GM12878 (cell line): ENCODE results near the gene SNRPN. TPM values are rescaled to one million over a fixed set of nuclear protein-coding genes. Genes with fewer than 3 reads are reported as not detected.

Source experiments
- ATAC-seq: fragments of 200-7000 bp; cut with Tn5 transposase; 3 replicates; pipeline ENCODE4 v1.9.1; 2020; ENCODE audit warnings: mild to moderate bottlenecking, moderate library complexity
- BruUV-seq: library from RNA; stranded (reverse); fragments of 400-500 nt; replicated peaks from 2 replicates; lab custom pipeline; 2021; lab: Mats Ljungman, UMichigan
- CTCF ChIA-PET: fragments of 300-600 bp; sonication (Branson Sonifier 250); formaldehyde crosslinking; extraction: SDS; loops from one replicate; lab custom pipeline; 2021; ENCODE audit warnings: inconsistent platforms; lab: Yijun Ruan, JAX
- POLR2A ChIA-PET: fragments of 350-600 bp; formaldehyde crosslinking; extraction: SDS; loops from one replicate; lab custom pipeline; 2021; ENCODE audit warnings: inconsistent platforms; lab: Charles Lee
- RAD21 ChIA-PET: fragments of 300-600 bp; sonication (Branson Sonifier 250); formaldehyde crosslinking; loops from one replicate; lab custom pipeline; 2023; ENCODE audit warnings: antibody characterized with exemption; ENCODE audit not compliant: unreplicated experiment; lab: Charles Lee
- SMC1A ChIA-PET: fragments of 300-600 bp; sonication (Branson Sonifier 250); formaldehyde crosslinking; loops from one replicate; lab custom pipeline; 2023; ENCODE audit not compliant: unreplicated experiment, uncharacterized antibody; lab: Charles Lee
- DNase-seq: peaks from one replicate; pipeline ENCODE4 v3.0.0-alpha.2; 2011; ENCODE audit warnings: low read depth, low spot score
- FAIRE-seq: peaks from 3 replicates; lab custom pipeline; 2011; peaks lifted over from hg19 to GRCh38; lab: Jason Lieb, UNC
- H2AFZ ChIP-seq: 2 replicates; pipeline ENCODE4 v1.6.0; 2011; ENCODE audit warnings: low read depth, low read length, control low read depth; ENCODE audit not compliant: control insufficient read depth
- H3K27ac ChIP-seq: 2 replicates; pipeline ENCODE4 v1.5.1; 2011; ENCODE audit warnings: control low read depth; ENCODE audit not compliant: control insufficient read depth, insufficient read depth
- H3K27me3 ChIP-seq, 2 experiments: replicated peaks in 1 of 2; 2 replicates each; pipeline versions ENCODE4 v1.6.0 to v1.6.1; 2011; ENCODE audit warnings: low read length in 1 of 2; ENCODE audit not compliant: control insufficient read depth in 2 of 2, insufficient read depth in 2 of 2
- H3K36me3 ChIP-seq, 2 experiments: 2 replicates each; pipeline ENCODE4 v1.5.1; 2011; ENCODE audit warnings: low read length in 1 of 2; ENCODE audit not compliant: control insufficient read depth in 2 of 2, insufficient read depth in 2 of 2
- H3K4me1 ChIP-seq: 2 replicates; pipeline ENCODE4 v1.6.1; 2011; ENCODE audit warnings: mild to moderate bottlenecking, low read length, moderate library complexity, mixed read lengths; ENCODE audit not compliant: control insufficient read depth, insufficient read depth
- H3K4me2 ChIP-seq: 2 replicates; pipeline ENCODE4 v1.6.0; 2011; ENCODE audit warnings: control low read depth; ENCODE audit not compliant: control insufficient read depth, insufficient read depth
- H3K4me3 ChIP-seq: fragments of 200-600 bp; sonication (generic); 2 replicates; pipeline ENCODE4 v1.5.1; 2016
- H3K79me2 ChIP-seq: 2 replicates; pipeline ENCODE4 v1.6.0; 2011; ENCODE audit warnings: low read length; ENCODE audit not compliant: control insufficient read depth, insufficient read depth
- H3K9ac ChIP-seq: 2 replicates; pipeline ENCODE4 v1.8.0; 2011; ENCODE audit warnings: low read length, control low read depth, mixed read lengths; ENCODE audit not compliant: control insufficient read depth, insufficient read depth
- H3K9me3 ChIP-seq: replicated peaks from 3 replicates; pipeline ENCODE4 v1.5.1; 2011; ENCODE audit warnings: mild to moderate bottlenecking, low read length; ENCODE audit not compliant: control insufficient read depth, insufficient read depth
- H4K20me1 ChIP-seq: 2 replicates; pipeline ENCODE4 v1.6.0; 2011; ENCODE audit not compliant: control insufficient read depth, insufficient read depth
- GATAD2B ChIP-seq: fragments of 450-650 bp; conservative IDR thresholded peaks from 2 replicates; pipeline ENCODE4 v1.6.1; 2017; ENCODE audit warnings: low read depth, mild to moderate bottlenecking, moderate library complexity
- YBX1 ChIP-seq: fragments of 450-650 bp; IDR thresholded peaks from 2 replicates; pipeline ENCODE4 v1.6.1; 2016; ENCODE audit warnings: antibody characterized with exemption
- WGBS: methylation state at CpG from one replicate; pipeline ENCODE4 v1.1.6; 2016; ENCODE audit warnings: low lambda C conversion rate; ENCODE audit not compliant: insufficient replicate concordance, insufficient coverage; ENCODE audit errors: missing lambda C conversion rate; 5-methylcytosine and 5-hydroxymethylcytosine counted together
- in situ Hi-C: fragments of 300-500 bp; cut with MboI; formaldehyde crosslinking; loops from 9 replicates; pipeline ENCODE4 v1.14.3; 2018; ENCODE audit warnings: mixed read lengths
- intact Hi-C: fragments of 100-400 bp; cut with micrococcal nuclease; formaldehyde crosslinking; loops from one replicate; pipeline ENCODE4 v1.14.2; 2022; ENCODE audit not compliant: unreplicated experiment
- polyA plus RNA-seq, 11 experiments: library from polyadenylated mRNA; depleted of rRNA in 4 of 11; unstranded in 6 of 11; stranded (reverse) in 5 of 11; fragments of >200 nt; fragmentation: Nextera tagmentation in 4 of 11; fragmentation: Illumina TruSeq in 1 of 11; extraction: Ambion mirVana in 4 of 11; extraction: Trizol in 1 of 11; gene quantifications; 1 replicate in 1 of 11; 2 replicates in 10 of 11; pipeline versions ENCODE4 v1.2.1 to v1.2.3, GENCODE V29; 2011 to 2016; ENCODE audit warnings: inconsistent platforms in 2 of 11, missing spikeins in 2 of 11, low read depth in 1 of 11
- total RNA-seq, 4 experiments: library from RNA; depleted of rRNA in 3 of 4; stranded (reverse); fragments of >200 nt in 3 of 4; fragmentation: Illumina TruSeq in 1 of 4; extraction: Trizol in 1 of 4; gene quantifications; 2 replicates each; pipeline versions ENCODE4 v1.2.1 to v1.2.3, GENCODE V29; 2013 to 2021
- TF ChIP-seq, protein P1 (sequence below): IDR thresholded peaks from 2 replicates; pipeline ENCODE4 v1.6.1; 2012; ENCODE audit warnings: improper control_type of control experiment, low read depth, low read length; ENCODE audit not compliant: insufficient replicate concordance
- TF ChIP-seq, protein P2 (sequence below): IDR thresholded peaks from 2 replicates; pipeline ENCODE4 v1.6.1; 2011; ENCODE audit warnings: low read depth, mild to moderate bottlenecking, low read length, moderate library complexity, borderline replicate concordance; ENCODE audit errors: extremely low read depth

Gene SNRPN
- total and polyA plus RNA-seq, 10 of the 15 experiments (the other 5 are each of a cell fraction or from before 2014, with no cell fraction given): 9.1 to 103 (median 45.5) TPM

DNA sequence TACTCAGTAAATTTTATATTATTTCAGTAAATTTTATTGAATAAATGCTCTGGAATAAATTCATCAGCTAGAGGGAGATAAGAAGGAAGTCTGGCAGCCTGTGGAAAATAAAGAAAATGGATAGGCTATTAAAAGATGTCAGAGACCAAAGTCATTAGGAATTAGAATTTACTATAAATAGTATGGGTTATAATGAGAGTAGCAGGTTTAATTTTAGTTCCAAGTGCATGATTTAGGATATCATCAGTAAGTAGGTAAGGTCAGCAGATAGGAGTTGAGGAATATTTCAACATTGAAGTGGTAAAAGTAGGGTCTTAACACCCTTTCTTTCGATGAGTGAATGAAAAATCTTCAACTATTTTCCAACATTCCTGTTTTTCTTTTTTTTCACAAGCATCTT lies 64.6 kb downstream of the SNRPN start:
- H3K27me3 ChIP-seq: no peaks in the 10 kb centered on the region
- H3K9me3 ChIP-seq: no peaks in the 10 kb centered on the region; the same call in 1 of the 3 replicates
- in situ Hi-C loops: no loop called here
- H3K4me1 ChIP-seq: no peaks in the 10 kb centered on the region
- H3K4me2 ChIP-seq: no peak overlapping the region
- SMC1A ChIA-PET: no interaction called here
- no peaks in the 10 kb centered on the region for H3K79me2 ChIP-seq
- no peaks in the 10 kb centered on the region for H4K20me1 ChIP-seq
- ATAC-seq: no peak
- no peaks in the 10 kb centered on the region for H3K36me3 ChIP-seq
- BruUV-seq: no TSS peak
- RAD21 ChIA-PET: no interaction called here
- POLR2A ChIA-PET: no interaction called here
- H2AFZ ChIP-seq: no peak overlapping the region
- CTCF ChIA-PET: no interaction called here
- no peak for DNase-seq
- 8% methylated on average over 1 of the region's 1 CpG for WGBS
- no peak overlapping the region for H3K9ac ChIP-seq
- TF ChIP-seq GATAD2B: no peak
- TF ChIP-seq, protein P1, sequence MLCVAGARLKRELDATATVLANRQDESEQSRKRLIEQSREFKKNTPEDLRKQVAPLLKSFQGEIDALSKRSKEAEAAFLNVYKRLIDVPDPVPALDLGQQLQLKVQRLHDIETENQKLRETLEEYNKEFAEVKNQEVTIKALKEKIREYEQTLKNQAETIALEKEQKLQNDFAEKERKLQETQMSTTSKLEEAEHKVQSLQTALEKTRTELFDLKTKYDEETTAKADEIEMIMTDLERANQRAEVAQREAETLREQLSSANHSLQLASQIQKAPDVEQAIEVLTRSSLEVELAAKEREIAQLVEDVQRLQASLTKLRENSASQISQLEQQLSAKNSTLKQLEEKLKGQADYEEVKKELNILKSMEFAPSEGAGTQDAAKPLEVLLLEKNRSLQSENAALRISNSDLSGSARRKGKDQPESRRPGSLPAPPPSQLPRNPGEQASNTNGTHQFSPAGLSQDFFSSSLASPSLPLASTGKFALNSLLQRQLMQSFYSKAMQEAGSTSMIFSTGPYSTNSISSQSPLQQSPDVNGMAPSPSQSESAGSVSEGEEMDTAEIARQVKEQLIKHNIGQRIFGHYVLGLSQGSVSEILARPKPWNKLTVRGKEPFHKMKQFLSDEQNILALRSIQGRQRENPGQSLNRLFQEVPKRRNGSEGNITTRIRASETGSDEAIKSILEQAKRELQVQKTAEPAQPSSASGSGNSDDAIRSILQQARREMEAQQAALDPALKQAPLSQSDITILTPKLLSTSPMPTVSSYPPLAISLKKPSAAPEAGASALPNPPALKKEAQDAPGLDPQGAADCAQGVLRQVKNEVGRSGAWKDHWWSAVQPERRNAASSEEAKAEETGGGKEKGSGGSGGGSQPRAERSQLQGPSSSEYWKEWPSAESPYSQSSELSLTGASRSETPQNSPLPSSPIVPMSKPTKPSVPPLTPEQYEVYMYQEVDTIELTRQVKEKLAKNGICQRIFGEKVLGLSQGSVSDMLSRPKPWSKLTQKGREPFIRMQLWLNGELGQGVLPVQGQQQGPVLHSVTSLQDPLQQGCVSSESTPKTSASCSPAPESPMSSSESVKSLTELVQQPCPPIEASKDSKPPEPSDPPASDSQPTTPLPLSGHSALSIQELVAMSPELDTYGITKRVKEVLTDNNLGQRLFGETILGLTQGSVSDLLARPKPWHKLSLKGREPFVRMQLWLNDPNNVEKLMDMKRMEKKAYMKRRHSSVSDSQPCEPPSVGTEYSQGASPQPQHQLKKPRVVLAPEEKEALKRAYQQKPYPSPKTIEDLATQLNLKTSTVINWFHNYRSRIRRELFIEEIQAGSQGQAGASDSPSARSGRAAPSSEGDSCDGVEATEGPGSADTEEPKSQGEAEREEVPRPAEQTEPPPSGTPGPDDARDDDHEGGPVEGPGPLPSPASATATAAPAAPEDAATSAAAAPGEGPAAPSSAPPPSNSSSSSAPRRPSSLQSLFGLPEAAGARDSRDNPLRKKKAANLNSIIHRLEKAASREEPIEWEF: no peak
- TF ChIP-seq YBX1: no peak
- TF ChIP-seq, protein P2, sequence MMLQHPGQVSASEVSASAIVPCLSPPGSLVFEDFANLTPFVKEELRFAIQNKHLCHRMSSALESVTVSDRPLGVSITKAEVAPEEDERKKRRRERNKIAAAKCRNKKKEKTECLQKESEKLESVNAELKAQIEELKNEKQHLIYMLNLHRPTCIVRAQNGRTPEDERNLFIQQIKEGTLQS: no peak
- no peak for FAIRE-seq
- no peak overlapping the region for H3K4me3 ChIP-seq
- intact Hi-C loops: no loop called here
- H3K27ac ChIP-seq: no peak overlapping the region
